H1 (cell line): ENCODE measurements around the gene ARPP21. TPM values are rescaled to one million over a fixed set of nuclear protein-coding genes. Genes with fewer than 3 reads are reported as not detected.

Source experiments
- CTCF ChIA-PET: fragments of 300-600 bp; sonication (Branson Sonifier 250); formaldehyde crosslinking; loops from one replicate; lab custom pipeline; 2021; ENCODE audit not compliant: partially characterized antibody; lab: Charles Lee
- POLR2A ChIA-PET: fragments of 300-600 bp; sonication (Branson Sonifier 250); formaldehyde crosslinking; loops from one replicate; lab custom pipeline; 2021; ENCODE audit warnings: inconsistent platforms; ENCODE audit not compliant: partially characterized antibody; lab: Charles Lee
- DNase-seq, 2 experiments: peaks; one replicate each; pipeline versions ENCODE4 v3.0.0 to v3.0.0-alpha.2; 2010 to 2022; ENCODE audit warnings: low spot score in 2 of 2, low read depth in 1 of 2, mixed read lengths in 1 of 2
- FAIRE-seq: peaks from 2 replicates; lab custom pipeline; 2011; peaks lifted over from hg19 to GRCh38; lab: Jason Lieb, UNC
- H2AFZ ChIP-seq: 2 replicates; pipeline ENCODE4 v1.8.1; 2012; ENCODE audit warnings: low read length, inconsistent platforms
- H2AK5ac ChIP-seq: 2 replicates; pipeline ENCODE4 v1.6.1; 2013; ENCODE audit warnings: low read depth, low read length
- H2BK120ac ChIP-seq: replicated peaks from 2 replicates; pipeline ENCODE3; 2013; ENCODE audit warnings: low read depth, low read length, inconsistent platforms
- H2BK12ac ChIP-seq: 2 replicates; pipeline ENCODE4 v1.6.1; 2013; ENCODE audit warnings: low read depth, low read length
- H2BK15ac ChIP-seq: 2 replicates; pipeline ENCODE4 v1.6.1; 2013; ENCODE audit warnings: low read length
- H2BK20ac ChIP-seq: 2 replicates; pipeline ENCODE4 v1.6.1; 2013; ENCODE audit warnings: low read length
- H2BK5ac ChIP-seq: 2 replicates; pipeline ENCODE4 v1.6.1; 2013; ENCODE audit warnings: low read depth, low read length
- H3K14ac ChIP-seq: 2 replicates; pipeline ENCODE4 v1.6.1; 2013; ENCODE audit warnings: inconsistent platforms; ENCODE audit not compliant: insufficient read length
- H3K18ac ChIP-seq: 2 replicates; pipeline ENCODE4 v1.6.1; 2013; ENCODE audit warnings: low read length; ENCODE audit errors: extremely low read depth
- H3K23ac ChIP-seq: 2 replicates; pipeline ENCODE4 v1.6.1; 2013; ENCODE audit warnings: inconsistent platforms; ENCODE audit not compliant: insufficient read length
- H3K23me2 ChIP-seq: 2 replicates; pipeline ENCODE4 v1.6.1; 2013; ENCODE audit warnings: low read depth, low read length
- H3K27ac ChIP-seq: 2 replicates; pipeline ENCODE4 v1.6.1; 2011; ENCODE audit warnings: low read depth, low read length, inconsistent platforms
- H3K27me3 ChIP-seq, 4 experiments: replicated peaks in 1 of 4; 1 replicate in 1 of 4; 2 replicates in 3 of 4; pipeline versions ENCODE4 v1.6.1 to v1.8.1; 2011 to 2013; ENCODE audit warnings: low read length in 3 of 4, mild to moderate bottlenecking in 3 of 4, inconsistent platforms in 2 of 4, mixed read lengths in 2 of 4, moderate library complexity in 1 of 4; ENCODE audit not compliant: control insufficient read depth in 3 of 4, insufficient read depth in 3 of 4; ENCODE audit errors: extremely low read depth in 1 of 4
- H3K36me3 ChIP-seq, 4 experiments: 2 replicates each; pipeline versions ENCODE4 v1.6.1 to v1.8.1; 2011 to 2013; ENCODE audit warnings: mild to moderate bottlenecking in 4 of 4, low read length in 3 of 4, moderate library complexity in 2 of 4, control low read depth in 1 of 4, inconsistent platforms in 1 of 4; ENCODE audit not compliant: insufficient read depth in 4 of 4, control insufficient read depth in 2 of 4
- H3K4ac ChIP-seq: replicated peaks from 2 replicates; pipeline ENCODE3; 2013; ENCODE audit warnings: low read length, low read depth, mixed read lengths, inconsistent platforms; ENCODE audit not compliant: insufficient read length
- H3K4me1 ChIP-seq, 4 experiments: replicated peaks in 1 of 4; 1 replicate in 1 of 4; 2 replicates in 3 of 4; pipeline versions ENCODE4 v1.6.1 to v1.8.1; 2011 to 2013; ENCODE audit warnings: low read length in 3 of 4, inconsistent platforms in 2 of 4, mixed read lengths in 1 of 4; ENCODE audit not compliant: insufficient read depth in 4 of 4, control insufficient read depth in 3 of 4
- H3K4me2 ChIP-seq, 2 experiments: 2 replicates each; pipeline versions ENCODE4 v1.6.1 to v1.8.1; 2011 to 2013; ENCODE audit warnings: low read depth in 2 of 2, low read length in 2 of 2, control low read depth in 1 of 2, inconsistent platforms in 1 of 2, mild to moderate bottlenecking in 1 of 2; ENCODE audit not compliant: insufficient read depth in 1 of 2
- H3K4me3 ChIP-seq, 4 experiments: fragments of 200-600, 300-600 bp in 1 of 4; sonication (generic), shearing (Covaris generic), sonication (Bioruptor Twin) in 1 of 4; 2 replicates each; pipeline versions ENCODE4 v1.5.1 to v1.8.1; 2011 to 2016; ENCODE audit warnings: low read length in 4 of 4, low read depth in 3 of 4, control low read depth in 2 of 4, inconsistent platforms in 2 of 4, mild to moderate bottlenecking in 2 of 4, mixed read lengths in 1 of 4, moderate library complexity in 1 of 4; ENCODE audit not compliant: insufficient read depth in 2 of 4; ENCODE audit errors: extremely low read depth in 1 of 4
- H3K56ac ChIP-seq: replicated peaks from 2 replicates; pipeline ENCODE3; 2013; ENCODE audit warnings: low read depth, mild to moderate bottlenecking, mixed read lengths, low read length, inconsistent platforms; ENCODE audit not compliant: insufficient read length
- H3K79me1 ChIP-seq: 2 replicates; pipeline ENCODE4 v1.6.1; 2013; ENCODE audit warnings: low read depth, low read length, control low read depth
- H3K79me2 ChIP-seq, 2 experiments: 2 replicates each; pipeline versions ENCODE4 v1.6.1 to v1.8.1; 2012 to 2013; ENCODE audit warnings: low read length in 2 of 2, mild to moderate bottlenecking in 2 of 2, inconsistent platforms in 1 of 2; ENCODE audit not compliant: insufficient read depth in 2 of 2, control insufficient read depth in 1 of 2
- H3K9ac ChIP-seq, 4 experiments: replicated peaks in 1 of 4; 1 replicate in 1 of 4; 2 replicates in 3 of 4; pipeline versions ENCODE4 v1.6.1 to v1.8.1; 2011 to 2013; ENCODE audit warnings: low read depth in 3 of 4, low read length in 3 of 4, control low read depth in 2 of 4, mild to moderate bottlenecking in 2 of 4, moderate library complexity in 2 of 4, inconsistent platforms in 1 of 4; ENCODE audit errors: extremely low read depth in 1 of 4
- H3K9me3 ChIP-seq, 2 experiments: 2 replicates each; pipeline versions ENCODE4 v1.6.1 to v1.8.1; 2012 to 2013; ENCODE audit warnings: mild to moderate bottlenecking in 2 of 2, moderate library complexity in 2 of 2, control low read depth in 1 of 2, inconsistent platforms in 1 of 2, low read depth in 1 of 2, low read length in 1 of 2, mixed read lengths in 1 of 2; ENCODE audit not compliant: insufficient read depth in 2 of 2
- H4K20me1 ChIP-seq, 2 experiments: replicated peaks in 1 of 2; 2 replicates each; pipeline versions ENCODE3 to v1.8.1; 2011 to 2013; ENCODE audit warnings: inconsistent platforms in 2 of 2, low read length in 2 of 2, mild to moderate bottlenecking in 1 of 2; ENCODE audit not compliant: insufficient read depth in 2 of 2, control insufficient read depth in 1 of 2
- H4K5ac ChIP-seq: 2 replicates; pipeline ENCODE4 v1.6.1; 2013; ENCODE audit warnings: low read length, low read depth, mixed read lengths, inconsistent platforms; ENCODE audit not compliant: insufficient read length
- H4K8ac ChIP-seq: 2 replicates; pipeline ENCODE4 v1.8.0; 2013; ENCODE audit warnings: mild to moderate bottlenecking, moderate library complexity, low read length, inconsistent platforms; ENCODE audit not compliant: insufficient read depth; ENCODE audit errors: extremely low read depth
- H4K91ac ChIP-seq: replicated peaks from 2 replicates; pipeline ENCODE3; 2013; ENCODE audit warnings: low read length, mixed read lengths, inconsistent platforms; ENCODE audit not compliant: insufficient read length
- EZH2 ChIP-seq: fragments of 200-600 bp; sonication (generic); IDR thresholded peaks from 2 replicates; pipeline ENCODE4 v1.7.1; 2012; ENCODE audit warnings: low read depth, mild to moderate bottlenecking, moderate library complexity, low read length, inconsistent platforms; ENCODE audit not compliant: severe bottlenecking
- KDM1A ChIP-seq: fragments of 200-600, 300-600 bp; sonication (generic); IDR thresholded peaks from 2 replicates; pipeline ENCODE4 v1.7.1; 2016; ENCODE audit warnings: mild to moderate bottlenecking, low read length, borderline replicate concordance
- POLR2A ChIP-seq, 2 experiments: IDR thresholded peaks; 1 replicate in 1 of 2; 2 replicates in 1 of 2; pipeline ENCODE4 v1.6.1; 2011; ENCODE audit warnings: low read depth in 2 of 2, low read length in 2 of 2, mild to moderate bottlenecking in 2 of 2; ENCODE audit errors: control extremely low read depth in 1 of 2
- RBBP5 ChIP-seq: IDR thresholded peaks from 2 replicates; pipeline ENCODE4 v1.7.1; 2012; ENCODE audit warnings: low read depth, mild to moderate bottlenecking, inconsistent platforms, low read length, moderate library complexity, borderline replicate concordance
- WGBS, 2 experiments: shearing (Covaris generic) in 1 of 2; methylation state at CpG; one replicate each; pipeline versions ENCODE4 v1.1.6 to v1.1.7; 2013 to 2015; ENCODE audit warnings: low lambda C conversion rate in 2 of 2, mixed read lengths in 2 of 2, inconsistent platforms in 1 of 2, low coverage in 1 of 2, missing lambda C conversion rate in 1 of 2; ENCODE audit not compliant: insufficient replicate concordance in 2 of 2, insufficient coverage in 1 of 2, insufficient read length in 1 of 2; ENCODE audit errors: extremely low coverage in 1 of 2, missing lambda C conversion rate in 1 of 2; 5-methylcytosine and 5-hydroxymethylcytosine counted together
- polyA plus RNA-seq, 7 experiments: library from polyadenylated mRNA; depleted of rRNA in 3 of 7; stranded (reverse) in 5 of 7; unstranded in 2 of 7; fragments of >200 nt in 5 of 7; fragments of 200-250 nt in 2 of 7; gene quantifications; 1 replicate in 5 of 7; 2 replicates in 1 of 7; 4 replicates in 1 of 7; pipeline versions ENCODE4 v1.2.1 to v1.2.3, GENCODE V29; 2011 to 2013; ENCODE audit warnings: missing spikeins in 2 of 7, mixed read lengths in 2 of 7
- total RNA-seq: library from RNA; stranded (reverse); fragmentation: NEBNext Ultra II Directional; extraction: Animal tissue kit (Norgen Biotek cat#: 25700); gene quantifications from 2 replicates; pipeline ENCODE4 v1.2.1, GENCODE V29; 2021
- TF ChIP-seq, protein P1 (sequence below): IDR thresholded peaks from 2 replicates; pipeline ENCODE4 v1.6.1; 2012; ENCODE audit warnings: inconsistent platforms

Gene ARPP21
- total and polyA plus RNA-seq, 2 of the 8 experiments (the other 6 are each of a cell fraction or from before 2014, with no cell fraction given), result not detected

GRCh38 chr3:35596335-35596995, 42.9 kb upstream of the ARPP21 start:
- Histone ChIP-seq H3K79me2 (no peaks in the 10 kb centered on the region), H3K23ac (no peak overlapping the region), H2AK5ac (no peak overlapping the region), H4K20me1 (no peaks in the 10 kb centered on the region), H4K5ac (no peak overlapping the region), H3K4me3 (no peak overlapping the region), H2BK20ac (no peak overlapping the region), H3K36me3 (no peaks in the 10 kb centered on the region), H2BK5ac (no peak overlapping the region), H3K27me3 (no peaks in the 10 kb centered on the region), H2BK12ac (no peak overlapping the region), H4K8ac (no peak overlapping the region), H3K4ac (no peak overlapping the region), H3K18ac (no peak overlapping the region), H3K9me3 (0 out of 4 replicates have a peak, but pooled peaks cover 0 to 3% of the 10 kb centered on the region in 2 experiments), H3K4me1 (no peaks in the 10 kb centered on the region; a peak in 1 of 7 replicates), H2BK120ac (no peak overlapping the region), H3K56ac (no peak overlapping the region), H3K9ac (no peak overlapping the region), H2BK15ac (no peak overlapping the region), H4K91ac (no peak overlapping the region), H3K14ac (no peak overlapping the region), H3K79me1 (no peaks in the 10 kb centered on the region), H3K27ac (no peak overlapping the region), H2AFZ (no peak overlapping the region), H3K23me2 (no peaks in the 10 kb centered on the region), H3K4me2 (no peak overlapping the region)
- TF ChIP-seq KDM1A, result no peak
- TF ChIP-seq EZH2, result no peak
- TF ChIP-seq POLR2A (IDR thresholded peaks at IDR 0.05; ENCODE audit: control extremely low read depth in 1 of 2, low read depth in 2 of 2, low read length in 2 of 2), result no peak
- no peak for TF ChIP-seq RBBP5
- TF ChIP-seq, protein P1, sequence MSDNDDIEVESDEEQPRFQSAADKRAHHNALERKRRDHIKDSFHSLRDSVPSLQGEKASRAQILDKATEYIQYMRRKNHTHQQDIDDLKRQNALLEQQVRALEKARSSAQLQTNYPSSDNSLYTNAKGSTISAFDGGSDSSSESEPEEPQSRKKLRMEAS, result no peak
- FAIRE-seq (no peak), DNase-seq (no peak)
- 78% methylated on average over 3 of the region's 3 CpGs; no CpG with 5 or more reads in 1 of the 2 experiments for WGBS, 2 experiments
- CTCF ChIA-PET, result no interaction called here
- POLR2A ChIA-PET, result no interaction called here
